Gastrocnemius medialis (tissue), 4 donors: Measurements from ENCODE around the gene CEND1. TPM values are rescaled to one million over a fixed set of nuclear protein-coding genes. Genes with fewer than 3 reads are reported as not detected.

Experiments
- ATAC-seq, 2 donors: fragments of 150-250 bp; one replicate each; pipeline ENCODE4 v1.9.1; 2016
- DNase-seq, 2 donors: peaks; one replicate each; pipeline ENCODE4 v3.0.0-alpha.2; 2019
- H3K27ac ChIP-seq, 4 donors: fragments of 200-600 bp; sonication (generic); 1 replicate in 1 of 4; 2 replicates in 3 of 4; pipeline ENCODE4 v1.5.1; 2016 to 2018; ENCODE audit warnings: mild to moderate bottlenecking in 2 of 4, moderate library complexity in 1 of 4
- H3K27me3 ChIP-seq, 3 donors: fragments of 200-600 bp; sonication (generic) in 2 of 3; 1 replicate in 1 of 3; 2 replicates in 2 of 3; pipeline versions ENCODE4 v1.5.1 to v1.6.0; 2016 to 2019; ENCODE audit warnings: mild to moderate bottlenecking in 1 of 3, moderate library complexity in 1 of 3
- H3K36me3 ChIP-seq, 2 donors: fragments of 200-600 bp; sonication (generic) in 1 of 2; one replicate each; pipeline ENCODE4 v1.5.1; 2017 to 2018
- H3K4me1 ChIP-seq, 2 donors: fragments of 200-600 bp; sonication (generic) in 1 of 2; one replicate each; pipeline ENCODE4 v1.5.1; 2016 to 2017; ENCODE audit warnings: mild to moderate bottlenecking in 2 of 2
- H3K4me3 ChIP-seq, 4 donors: fragments of 200-600 bp; sonication (generic) in 3 of 4; 1 replicate in 1 of 4; 2 replicates in 3 of 4; pipeline ENCODE4 v1.5.1; 2016 to 2019; ENCODE audit warnings: mild to moderate bottlenecking in 2 of 4
- H3K9me3 ChIP-seq, 3 donors: fragments of 200-600 bp; sonication (generic) in 2 of 3; 1 replicate in 1 of 3; 2 replicates in 2 of 3; pipeline ENCODE4 v1.5.1; 2016 to 2019
- POLR2A ChIP-seq, 2 donors: fragments of 450-650 bp; IDR thresholded peaks; one replicate each; pipeline ENCODE4 v1.6.1; 2017; ENCODE audit warnings: antibody characterized with exemption in 2 of 2, mild to moderate bottlenecking in 2 of 2, moderate library complexity in 2 of 2
- in situ Hi-C, 4 donors: fragments of 200-750 bp; cut with MboI; loops; one replicate each; pipeline versions ENCODE4 v1.15.0 to v1.8.0; 2017; ENCODE audit warnings: low sequenced_read_pairs in 4 of 4
- intact Hi-C: fragments of 100-400 bp; cut with DNase I; formaldehyde crosslinking; loops from one replicate; pipeline ENCODE4 v1.15.1; 2023; ENCODE audit warnings: low total_unique reads
- total RNA-seq, 4 donors: library from RNA; depleted of rRNA; stranded (reverse); fragments of >200 nt; gene quantifications; one replicate each; pipeline versions ENCODE4 v1.1.0 to v1.2.3, GENCODE V29; 2016
- TF ChIP-seq, protein P1 (sequence below), 5 experiments: fragments of 450-650 bp in 3 of 5; fragments of 200-600 bp in 2 of 5; sonication (generic) in 2 of 5; IDR thresholded peaks in 4 of 5; conservative IDR thresholded peaks in 1 of 5; 1 replicate in 4 of 5; 2 replicates in 1 of 5; pipeline ENCODE4 v1.5.1; 2016 to 2019; ENCODE audit warnings: antibody characterized with exemption in 5 of 5, mild to moderate bottlenecking in 3 of 5, moderate library complexity in 3 of 5

The CEND1 gene
- total RNA-seq, 4 donors from 2014 or later = 0.20 TPM; not detected in 3

DNA sequence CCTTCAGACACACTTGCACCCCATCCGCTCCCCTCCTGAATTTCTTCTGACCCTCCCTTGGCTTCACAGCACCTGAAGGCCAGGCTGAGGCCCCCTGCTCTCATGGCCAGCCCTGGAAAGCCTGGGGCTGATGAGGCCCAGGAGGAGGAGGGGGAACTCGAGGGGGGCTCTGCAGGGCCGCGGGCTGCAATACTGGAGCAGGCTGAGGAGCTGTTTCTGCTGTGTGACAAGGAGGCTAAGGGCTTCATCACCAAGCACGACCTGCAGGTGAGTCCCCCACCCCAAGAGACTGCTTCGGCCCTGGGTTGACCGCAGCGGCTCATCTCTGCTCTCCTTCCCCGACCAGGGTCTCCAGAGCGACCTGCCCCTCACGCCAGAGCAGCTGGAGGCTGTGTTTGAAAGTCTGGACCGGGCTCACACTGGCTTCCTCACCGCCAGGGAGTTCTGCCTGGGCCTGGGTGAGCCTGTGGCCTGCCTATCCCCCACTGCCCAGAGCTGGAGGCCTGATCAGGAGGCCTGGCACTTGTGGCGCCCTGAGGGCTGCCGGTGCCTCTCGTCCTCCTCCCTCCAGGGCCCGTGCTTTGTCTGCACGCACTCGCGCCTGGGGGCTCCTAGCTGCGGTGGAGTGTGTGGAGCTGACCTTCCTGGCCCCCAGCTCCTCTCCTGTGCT lies 38.8 kb upstream of the CEND1 start:
- H3K4me1 ChIP-seq = peaks cover 7 to 37% of the 10 kb centered on the region in 2 donors
- no peak for ATAC-seq
- H3K4me3 ChIP-seq = peak overlapping the region; percentile 37 to 59 (median 47)
- H3K9me3 ChIP-seq = no peaks in the 10 kb centered on the region
- H3K27me3 ChIP-seq = peaks cover 18 to 40% (median 38%) of the 10 kb centered on the region in 3 donors
- intact Hi-C loops = no loop called here
- in situ Hi-C loops = no loop called here
- H3K36me3 ChIP-seq = peaks cover 0 to 20% of the 10 kb centered on the region in 2 donors
- TF ChIP-seq, protein P1, sequence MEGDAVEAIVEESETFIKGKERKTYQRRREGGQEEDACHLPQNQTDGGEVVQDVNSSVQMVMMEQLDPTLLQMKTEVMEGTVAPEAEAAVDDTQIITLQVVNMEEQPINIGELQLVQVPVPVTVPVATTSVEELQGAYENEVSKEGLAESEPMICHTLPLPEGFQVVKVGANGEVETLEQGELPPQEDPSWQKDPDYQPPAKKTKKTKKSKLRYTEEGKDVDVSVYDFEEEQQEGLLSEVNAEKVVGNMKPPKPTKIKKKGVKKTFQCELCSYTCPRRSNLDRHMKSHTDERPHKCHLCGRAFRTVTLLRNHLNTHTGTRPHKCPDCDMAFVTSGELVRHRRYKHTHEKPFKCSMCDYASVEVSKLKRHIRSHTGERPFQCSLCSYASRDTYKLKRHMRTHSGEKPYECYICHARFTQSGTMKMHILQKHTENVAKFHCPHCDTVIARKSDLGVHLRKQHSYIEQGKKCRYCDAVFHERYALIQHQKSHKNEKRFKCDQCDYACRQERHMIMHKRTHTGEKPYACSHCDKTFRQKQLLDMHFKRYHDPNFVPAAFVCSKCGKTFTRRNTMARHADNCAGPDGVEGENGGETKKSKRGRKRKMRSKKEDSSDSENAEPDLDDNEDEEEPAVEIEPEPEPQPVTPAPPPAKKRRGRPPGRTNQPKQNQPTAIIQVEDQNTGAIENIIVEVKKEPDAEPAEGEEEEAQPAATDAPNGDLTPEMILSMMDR (IDR thresholded peaks at IDR 0.05 in 4 of 5, conservative IDR thresholded peaks at IDR 0.05 in 1 of 5) = no peak
- no peak for TF ChIP-seq POLR2A (IDR thresholded peaks at IDR 0.05)
- H3K27ac ChIP-seq = peak overlapping the region; percentile 20 to 75 (median 68)
- DNase-seq = no peak

DNA sequence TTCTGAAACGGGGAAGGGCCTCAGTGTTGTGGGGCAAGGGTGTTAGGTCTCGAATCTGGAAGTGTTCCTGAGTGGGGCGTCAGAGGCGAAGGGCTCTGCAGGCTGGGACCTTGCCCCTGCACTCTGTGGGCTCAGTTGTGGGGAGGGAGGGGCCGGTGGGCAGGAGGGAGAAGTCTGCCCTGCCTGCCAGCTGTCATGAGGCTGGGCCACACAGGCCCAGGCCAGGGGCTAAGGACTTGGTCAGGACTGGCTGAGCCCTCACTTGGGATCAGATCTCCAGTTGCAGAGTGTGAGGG lies 38.0 kb upstream of the CEND1 start, which contains the start of gene CRACR2B:
TSS of gene CRACR2B (plus strand) at position 23 of the 296 bp plus-strand sequence. CDS start 689 bp downstream, outside the sequence.
- Histone ChIP-seq H3K36me3 (peaks cover 0 to 27% of the 10 kb centered on the region in 2 donors), H3K4me3 (peak within 1 kb of the TSS; percentile 28 to 54 (median 46)), H3K27me3 (peaks cover 18 to 40% (median 38%) of the 10 kb centered on the region in 3 donors), H3K27ac (peak within 1 kb of the TSS; percentile 52 to 75 (median 68)), H3K4me1 (peaks cover 4 to 39% of the 10 kb centered on the region in 2 donors), H3K9me3 (no peaks in the 10 kb centered on the region)
- intact Hi-C loops = no loop called here
- TF ChIP-seq, protein P1 (IDR thresholded peaks at IDR 0.05 in 4 of 5, conservative IDR thresholded peaks at IDR 0.05 in 1 of 5) = no peak
- TF ChIP-seq POLR2A (IDR thresholded peaks at IDR 0.05) = no peak
- DNase-seq = no peak
- no peak for ATAC-seq
- in situ Hi-C loops = no loop called here

- peaks cover 18 to 40% (median 38%) of the 10 kb centered on the region in 3 donors for H3K27me3 ChIP-seq
- intact Hi-C loops (no loop called here), in situ Hi-C loops (no loop called here)
- no peaks in the 10 kb centered on the region for H3K9me3 ChIP-seq
- TF ChIP-seq, protein P1 (IDR thresholded peaks at IDR 0.05 in 4 of 5, conservative IDR thresholded peaks at IDR 0.05 in 1 of 5) = no peak
- no peak for TF ChIP-seq POLR2A (IDR thresholded peaks at IDR 0.05)
- H3K4me3 ChIP-seq = peak overlapping the region; percentile 28 to 51 (median 46)
- peak overlapping the region; percentile 52 to 75 (median 68) for H3K27ac ChIP-seq
- peaks cover 0 to 27% of the 10 kb centered on the region in 2 donors for H3K36me3 ChIP-seq
- ATAC-seq (no peak), DNase-seq (no peak)
- peaks cover 8 to 38% of the 10 kb centered on the region in 2 donors for H3K4me1 ChIP-seq
These were observed 37.4 kb upstream of the CEND1 start for GRCh38 chr11:827146-827896.

DNA sequence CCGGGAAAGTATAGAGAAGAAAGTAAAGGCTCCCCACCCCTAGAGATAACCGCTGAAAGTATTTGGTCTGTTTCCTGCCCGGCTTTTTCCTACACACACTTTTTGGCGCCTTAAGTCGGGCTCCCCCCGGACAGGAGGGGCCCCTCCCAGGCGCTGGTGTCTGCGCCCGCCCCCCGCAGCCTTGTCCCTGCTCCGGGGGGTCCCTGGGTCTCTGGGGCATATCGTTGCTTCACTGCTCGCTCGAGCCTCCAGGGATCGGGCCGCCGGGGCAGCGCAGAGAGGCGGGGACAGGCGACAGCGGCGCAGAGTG lies 36.9 kb upstream of the CEND1 start:
- Histone ChIP-seq H3K4me1 (peaks cover 12 to 42% of the 10 kb centered on the region in 2 donors), H3K9me3 (no peaks in the 10 kb centered on the region), H3K27me3 (peaks cover 18 to 40% (median 38%) of the 10 kb centered on the region in 3 donors), H3K4me3 (peak overlapping the region; percentile 28 to 51 (median 46)), H3K36me3 (peaks cover 0 to 27% of the 10 kb centered on the region in 2 donors), H3K27ac (peak overlapping the region; percentile 15 to 75 (median 68))
- TF ChIP-seq POLR2A (IDR thresholded peaks at IDR 0.05) = no peak
- TF ChIP-seq, protein P1 (IDR thresholded peaks at IDR 0.05 in 4 of 5, conservative IDR thresholded peaks at IDR 0.05 in 1 of 5) = no peak
- in situ Hi-C loops = no loop called here
- ATAC-seq (no peak), DNase-seq (no peak)
- intact Hi-C loops = no loop called here
